HUDEP-2 (cell line): ENCODE data around the gene G6PC3.

Source experiments
- DNase-seq, 76 experiments: peaks; one replicate each; lab custom pipeline; 2025; ENCODE audit not compliant: unreplicated experiment in 76 of 76; lab: John Stamatoyannopoulos, UW

G6PC3 gene

GRCh38 chr17:44059101-44059892 lies 11.2 kb upstream of the G6PC3 start:
- DNase-seq, result no peak

DNA sequence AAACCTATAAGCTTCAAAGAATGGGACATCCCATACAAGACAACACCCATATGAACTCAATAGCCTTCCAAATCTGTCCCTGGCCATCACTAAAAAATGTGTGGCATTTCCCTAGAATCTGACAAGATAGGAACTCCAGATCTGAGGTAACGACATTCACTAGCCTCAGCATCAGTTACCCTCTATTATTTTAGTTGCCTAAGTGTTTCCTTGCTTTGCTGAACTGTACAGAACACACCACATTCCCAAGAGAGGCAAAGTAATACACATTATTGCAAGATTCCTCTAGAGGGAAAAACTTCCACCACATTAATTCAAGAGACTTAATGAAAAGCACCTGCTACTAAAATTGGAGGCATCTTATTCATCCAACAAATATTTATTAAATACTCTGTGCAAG lies 9.1 kb upstream of the G6PC3 start:
- no peak for DNase-seq

DNA sequence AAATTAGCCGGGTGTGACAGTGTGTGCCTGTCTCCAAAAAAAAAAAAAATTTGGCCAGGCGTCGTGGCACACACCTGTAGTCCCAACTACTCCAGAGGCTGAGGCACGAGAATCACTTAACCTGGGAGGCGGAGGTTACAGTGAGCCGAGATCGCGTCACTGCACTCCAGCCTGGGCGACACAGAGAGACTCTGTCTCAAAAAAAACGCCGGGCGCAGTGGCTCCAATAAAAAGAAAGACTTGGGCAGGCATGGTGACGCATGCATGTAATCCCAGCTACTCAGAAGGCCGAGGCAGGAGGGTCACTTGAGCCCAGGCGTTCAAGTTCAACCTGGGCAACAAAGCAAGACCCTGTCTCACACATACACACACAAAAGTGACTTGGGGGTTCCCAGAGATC lies 7.7 kb upstream of the G6PC3 start:
- no peak for DNase-seq

- DNase-seq, result peak in 12 of 76 experiments; percentile 4 to 27 (median 19)
Measured at GRCh38 chr17:44063704-44064639, 6.6 kb upstream of the G6PC3 start.

GRCh38 chr17:44065668-44066203 lies 4.8 kb upstream of the G6PC3 start:
- peak in 3 of 76 experiments; percentile 4 to 23 (median 5) for DNase-seq

- peak in 71 of 76 experiments; percentile 38 to 90 (median 78) for DNase-seq
Measured at GRCh38 chr17:44066204-44066930, 4.2 kb upstream of the G6PC3 start, which contains the start of gene LSM12. TSS of gene LSM12 (minus strand) at chr17:44066671. CDS start at chr17:44066587, 84 bp downstream.

- no peak for DNase-seq
Measured at GRCh38 chr17:44067545-44067940, 3.0 kb upstream of the G6PC3 start.

- DNase-seq, result peak in 4 of 76 experiments; percentile 32 to 53 (median 46)
Measured at GRCh38 chr17:44069974-44070454, 521 bp upstream of the G6PC3 start.

- DNase-seq, result peak in 1 of 76 experiments; percentile 23
Measured at GRCh38 chr17:44071198-44071520, 624 bp downstream of the G6PC3 start.

- peak in 7 of 76 experiments; percentile 5 to 22 (median 9) for DNase-seq
Measured at GRCh38 chr17:44071772-44072171, 1.2 kb downstream of the G6PC3 start.

- no peak for DNase-seq
Measured at GRCh38 chr17:44074231-44074910, 3.8 kb downstream of the G6PC3 start.

DNA sequence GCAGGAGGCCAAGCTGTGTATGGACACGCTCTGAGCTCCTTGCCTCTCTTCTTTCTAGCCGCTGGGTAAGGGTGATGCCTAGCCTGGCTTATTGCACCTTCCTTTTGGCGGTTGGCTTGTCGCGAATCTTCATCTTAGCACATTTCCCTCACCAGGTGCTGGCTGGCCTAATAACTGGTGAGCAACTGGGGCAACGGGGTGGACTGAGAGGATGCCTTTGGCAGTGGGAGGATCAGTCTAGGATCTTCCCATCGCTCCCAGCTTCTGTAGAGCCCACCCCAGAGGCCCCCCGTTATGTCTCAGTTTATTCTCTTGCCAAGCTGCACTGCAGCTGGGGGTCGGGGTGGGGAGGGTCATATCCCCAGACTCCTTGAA lies 4.4 kb downstream of the G6PC3 start:
- no peak for DNase-seq

GRCh38 chr17:44075598-44076293 lies 5.2 kb downstream of the G6PC3 start:
- no peak for DNase-seq

- no peak for DNase-seq
Measured at GRCh38 chr17:44076716-44077594, 6.4 kb downstream of the G6PC3 start.

- DNase-seq, result no peak
Measured at GRCh38 chr17:44077595-44077909, 7.0 kb downstream of the G6PC3 start.

DNA sequence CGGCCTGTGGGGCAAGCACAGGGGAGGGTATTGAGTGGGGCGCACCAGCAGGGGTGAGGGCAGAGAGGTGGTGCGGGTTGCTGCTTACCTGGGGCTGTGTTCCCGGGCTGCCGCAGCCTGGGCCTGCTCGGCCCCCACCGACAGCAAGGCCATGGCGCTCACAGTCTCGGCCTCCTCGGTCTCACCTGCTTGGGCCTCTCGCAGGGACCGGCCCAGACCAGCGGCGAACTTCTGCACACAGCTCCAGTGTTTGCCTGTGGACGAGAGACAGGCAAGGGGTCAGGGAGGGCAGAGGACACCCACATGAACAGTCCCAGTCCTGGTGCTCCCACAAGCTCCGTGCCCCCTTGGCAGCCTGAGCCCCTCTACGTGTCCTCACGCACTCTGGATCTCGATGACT lies 7.9 kb downstream of the G6PC3 start:
- no peak for DNase-seq

GRCh38 chr17:44079877-44080821 lies 9.6 kb downstream of the G6PC3 start:
- DNase-seq, result no peak
